HAP-1 (cell line): ENCODE measurements around the gene TM4SF18.

Experiments used
- DNase-seq, 2 experiments: peaks; one replicate each; pipeline ENCODE4 v3.0.0-alpha.2; 2016 to 2020; ENCODE audit warnings: low spot score in 2 of 2
- H3K27me3 ChIP-seq: fragments of 250-450 bp; sonication (Bioruptor Pico); 2 replicates; pipeline ENCODE4 v1.5.1; 2020; ENCODE audit warnings: low read depth, mild to moderate bottlenecking, moderate library complexity
- H3K36me3 ChIP-seq: fragments of 250-450 bp; sonication (Bioruptor Pico); replicated peaks from 2 replicates; pipeline ENCODE4 v1.5.1; 2020; ENCODE audit warnings: mild to moderate bottlenecking
- H3K4me1 ChIP-seq: fragments of 250-450 bp; sonication (Bioruptor Pico); 2 replicates; pipeline ENCODE4 v1.5.1; 2020; ENCODE audit warnings: mild to moderate bottlenecking
- H3K4me3 ChIP-seq: fragments of 250-450 bp; sonication (Bioruptor Pico); 2 replicates; pipeline ENCODE4 v1.5.1; 2020; ENCODE audit warnings: mild to moderate bottlenecking, moderate library complexity
- H3K9me3 ChIP-seq: fragments of 250-450 bp; sonication (Bioruptor Pico); 2 replicates; pipeline ENCODE4 v1.5.1; 2020; ENCODE audit warnings: mild to moderate bottlenecking, moderate library complexity
- in situ Hi-C: fragments of 300-500 bp; cut with MboI; formaldehyde crosslinking; loops from 3 replicates; pipeline ENCODE4 v1.14.3; 2020; ENCODE audit warnings: low sequenced_read_pairs, inconsistent platforms, mixed read lengths

Gene TM4SF18

GRCh38 chr3:149373235-149374125, 40.0 kb upstream of the TM4SF18 start:
- in situ Hi-C loops = no loop called here
- no peaks in the 10 kb centered on the region for H3K27me3 ChIP-seq
- no peak for DNase-seq
- peaks cover 57% of the 10 kb centered on the region for H3K4me1 ChIP-seq
- H3K36me3 ChIP-seq = no peaks in the 10 kb centered on the region
- H3K9me3 ChIP-seq = no peaks in the 10 kb centered on the region
- H3K4me3 ChIP-seq = no peak overlapping the region

GRCh38 chr3:149371723-149372114, 38.3 kb upstream of the TM4SF18 start:
- Histone ChIP-seq H3K36me3 (no peaks in the 10 kb centered on the region), H3K4me3 (no peak overlapping the region), H3K27me3 (no peaks in the 10 kb centered on the region), H3K9me3 (no peaks in the 10 kb centered on the region), H3K4me1 (peaks cover 45% of the 10 kb centered on the region)
- in situ Hi-C loops = no loop called here
- DNase-seq = no peak

- Histone ChIP-seq H3K4me1 (peaks cover 39% of the 10 kb centered on the region), H3K9me3 (no peaks in the 10 kb centered on the region), H3K36me3 (no peaks in the 10 kb centered on the region), H3K27me3 (no peaks in the 10 kb centered on the region), H3K4me3 (no peak overlapping the region)
- in situ Hi-C loops = no loop called here
- DNase-seq = no peak
Measured at GRCh38 chr3:149371001-149371722, 37.7 kb upstream of the TM4SF18 start.

- H3K4me3 ChIP-seq = no peak overlapping the region
- H3K4me1 ChIP-seq = peaks cover 35% of the 10 kb centered on the region
- in situ Hi-C loops = no loop called here
Measured at GRCh38 chr3:149369991-149370866, 36.8 kb upstream of the TM4SF18 start.

GRCh38 chr3:149368674-149369497, 35.5 kb upstream of the TM4SF18 start:
- no peaks in the 10 kb centered on the region for H3K36me3 ChIP-seq
- no peaks in the 10 kb centered on the region for H3K9me3 ChIP-seq
- peaks cover 35% of the 10 kb centered on the region for H3K4me1 ChIP-seq
- no peaks in the 10 kb centered on the region for H3K27me3 ChIP-seq
- in situ Hi-C loops = no loop called here
- no peak overlapping the region for H3K4me3 ChIP-seq
- peak in 1 of 2 experiments; percentile 77 for DNase-seq

More at GRCh38 chr3:149369991-149370866, 36.8 kb upstream of the TM4SF18 start:
- peak in 1 of 2 experiments; percentile 22 for DNase-seq
- H3K9me3 ChIP-seq = no peaks in the 10 kb centered on the region
- no peaks in the 10 kb centered on the region for H3K36me3 ChIP-seq
- H3K27me3 ChIP-seq = no peaks in the 10 kb centered on the region

- H3K9me3 ChIP-seq = no peaks in the 10 kb centered on the region
- DNase-seq = no peak
- in situ Hi-C loops = no loop called here
- no peak overlapping the region for H3K4me3 ChIP-seq
- no peaks in the 10 kb centered on the region for H3K27me3 ChIP-seq
- no peaks in the 10 kb centered on the region for H3K36me3 ChIP-seq
- peaks cover 30% of the 10 kb centered on the region for H3K4me1 ChIP-seq
Measured at GRCh38 chr3:149368201-149368673, 34.8 kb upstream of the TM4SF18 start.

- Histone ChIP-seq H3K4me1 (peaks cover 24% of the 10 kb centered on the region), H3K36me3 (no peaks in the 10 kb centered on the region), H3K9me3 (no peaks in the 10 kb centered on the region), H3K27me3 (no peaks in the 10 kb centered on the region), H3K4me3 (no peak overlapping the region)
- in situ Hi-C loops = no loop called here
- DNase-seq = no peak
Measured at GRCh38 chr3:149366941-149367840, 33.8 kb upstream of the TM4SF18 start.

- H3K36me3 ChIP-seq = no peaks in the 10 kb centered on the region
- in situ Hi-C loops = no loop called here
- no peaks in the 10 kb centered on the region for H3K9me3 ChIP-seq
- peaks cover 25% of the 10 kb centered on the region for H3K4me1 ChIP-seq
- H3K4me3 ChIP-seq = no peak overlapping the region
- no peaks in the 10 kb centered on the region for H3K27me3 ChIP-seq
- DNase-seq = no peak
Measured at GRCh38 chr3:149366031-149366430, 32.6 kb upstream of the TM4SF18 start.

- H3K4me3 ChIP-seq = no peak overlapping the region
- H3K4me1 ChIP-seq = peaks cover 11% of the 10 kb centered on the region
- H3K27me3 ChIP-seq = no peaks in the 10 kb centered on the region
- no peaks in the 10 kb centered on the region for H3K9me3 ChIP-seq
- in situ Hi-C loops = no loop called here
- DNase-seq = no peak
- no peaks in the 10 kb centered on the region for H3K36me3 ChIP-seq
Measured at GRCh38 chr3:149364624-149365023, 31.2 kb upstream of the TM4SF18 start.

- H3K9me3 ChIP-seq = no peaks in the 10 kb centered on the region
- H3K4me3 ChIP-seq = no peak overlapping the region
- DNase-seq = no peak
- no peaks in the 10 kb centered on the region for H3K36me3 ChIP-seq
- peaks cover 3% of the 10 kb centered on the region for H3K4me1 ChIP-seq
- in situ Hi-C loops = no loop called here
- H3K27me3 ChIP-seq = no peaks in the 10 kb centered on the region
Measured at GRCh38 chr3:149363053-149363452, 29.6 kb upstream of the TM4SF18 start.

- no peak for DNase-seq
- Histone ChIP-seq H3K27me3 (no peaks in the 10 kb centered on the region), H3K4me3 (no peak overlapping the region), H3K9me3 (no peaks in the 10 kb centered on the region), H3K36me3 (no peaks in the 10 kb centered on the region), H3K4me1 (peaks cover 3% of the 10 kb centered on the region)
- in situ Hi-C loops = no loop called here
Measured at GRCh38 chr3:149362366-149362765, 28.9 kb upstream of the TM4SF18 start.

- no peak for DNase-seq
- in situ Hi-C loops = no loop called here
- H3K36me3 ChIP-seq = no peaks in the 10 kb centered on the region
Measured at GRCh38 chr3:149356630-149357029, 23.2 kb upstream of the TM4SF18 start.

More at GRCh38 chr3:149356630-149357029, 23.2 kb upstream of the TM4SF18 start:
- Histone ChIP-seq H3K4me3 (no peak overlapping the region), H3K9me3 (no peaks in the 10 kb centered on the region), H3K4me1 (no peaks in the 10 kb centered on the region), H3K27me3 (no peaks in the 10 kb centered on the region)
